Limb (tissue), 2 donors: Measurements from ENCODE around the gene RNF130.
"Not testable (repeated sequence)": the region's sequence is repeated elsewhere in the genome, so short reads cannot be mapped to it uniquely, and the experiment has no call there.

ENCODE experiments used
- DNase-seq, 2 donors: peaks; one replicate each; pipeline ENCODE4 v3.0.0-alpha.2; 2016; ENCODE audit errors: extremely low spot score in 2 of 2

RNF130 gene

DNA sequence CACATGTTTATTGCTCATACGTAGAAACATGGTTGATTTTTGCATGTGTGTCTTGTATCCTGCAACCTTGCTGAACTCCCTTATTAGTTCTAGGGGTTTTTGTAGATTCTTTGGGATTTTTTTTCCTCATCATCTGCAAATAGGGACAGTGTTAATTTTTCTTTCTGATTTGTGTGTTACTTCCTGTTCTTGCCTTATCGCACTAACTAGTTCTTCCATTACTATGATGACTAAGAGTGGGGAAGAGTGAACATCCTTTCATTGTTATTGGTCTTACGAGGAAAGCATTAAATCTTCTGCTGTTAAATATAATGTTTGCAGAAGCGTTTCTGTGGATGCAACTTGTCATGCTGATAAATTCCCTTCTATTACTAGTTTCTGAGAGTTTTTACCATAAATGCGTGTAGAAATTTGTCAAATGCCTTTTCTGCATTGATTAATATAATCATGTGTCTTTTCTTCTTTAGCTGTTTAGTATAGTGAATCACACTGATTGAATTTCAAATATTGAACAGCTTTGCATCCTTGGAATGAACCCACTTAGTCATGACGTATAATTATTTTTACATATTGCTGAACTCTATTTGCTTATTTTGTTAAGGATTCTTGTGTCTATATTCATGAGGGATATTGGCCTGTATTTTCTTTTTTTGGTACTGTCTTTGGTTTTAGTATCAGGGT lies 32.1 kb upstream of the RNF130 start:
- DNase-seq, result no peak

- no peak for DNase-seq
Observed at GRCh38 chr5:180102636-180103035, 31.1 kb upstream of the RNF130 start.

DNA sequence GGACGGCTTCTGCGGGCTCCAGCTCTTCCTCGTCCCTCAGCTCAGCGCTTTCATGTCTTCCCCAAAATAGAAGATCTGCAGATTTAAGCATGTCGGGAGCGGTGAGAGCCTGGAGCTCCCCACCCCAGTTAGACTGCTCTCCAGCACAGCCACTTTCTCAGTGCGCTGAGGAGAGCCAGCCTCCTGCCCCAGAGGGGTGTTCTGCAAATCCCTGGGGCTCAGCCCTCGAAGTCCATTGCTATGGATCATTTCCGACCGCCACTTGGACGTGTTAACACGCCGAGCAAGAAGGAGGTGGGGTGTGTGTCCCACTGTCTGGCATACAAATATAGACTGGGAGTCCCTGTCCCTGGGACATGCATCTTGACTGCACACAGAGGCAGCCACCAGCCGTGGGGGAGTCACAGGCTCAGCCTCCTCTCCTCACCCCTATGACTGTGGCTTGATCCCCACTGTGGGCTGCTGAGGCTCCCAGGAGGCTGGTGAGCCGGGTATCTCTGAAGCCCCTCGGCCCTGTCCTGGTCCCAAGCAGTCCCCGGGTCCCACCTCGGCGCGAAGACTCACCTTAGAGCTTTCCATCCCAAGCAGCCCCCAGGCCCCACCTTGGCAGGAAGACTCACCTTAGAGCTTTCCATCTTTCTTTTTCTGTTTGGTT lies 30.0 kb upstream of the RNF130 start:
- peak in 1 of 2 donors; percentile 11 for DNase-seq

GRCh38 chr5:180100621-180101450 lies 29.3 kb upstream of the RNF130 start:
- DNase-seq, result peak in 1 of 2 donors; percentile 20

GRCh38 chr5:180099733-180100611 lies 28.4 kb upstream of the RNF130 start:
- DNase-seq, result peak in 1 of 2 donors; percentile 18

GRCh38 chr5:180098991-180099732 lies 27.6 kb upstream of the RNF130 start:
- DNase-seq, result peak in 1 of 2 donors; percentile 16

DNA sequence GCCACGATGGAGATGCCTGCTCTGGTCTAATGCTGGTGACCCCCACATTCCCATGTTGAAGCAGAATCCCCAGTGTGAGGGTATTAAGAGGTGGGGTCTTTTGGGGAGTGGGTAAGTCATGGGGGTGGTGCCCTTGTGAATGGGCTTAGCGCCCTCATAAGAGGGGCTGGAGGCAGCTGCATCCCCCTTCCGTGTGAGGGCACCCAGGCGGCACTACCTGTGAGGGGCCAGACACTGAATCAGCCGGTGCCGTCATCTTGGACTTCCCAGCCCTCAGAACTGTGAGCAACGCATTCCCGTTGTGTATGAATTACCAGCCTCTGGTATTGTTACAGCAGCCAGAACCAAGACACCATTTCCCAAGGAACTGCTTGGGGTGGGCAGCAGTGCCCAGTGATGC lies 27.0 kb upstream of the RNF130 start:
- DNase-seq, result no peak

DNA sequence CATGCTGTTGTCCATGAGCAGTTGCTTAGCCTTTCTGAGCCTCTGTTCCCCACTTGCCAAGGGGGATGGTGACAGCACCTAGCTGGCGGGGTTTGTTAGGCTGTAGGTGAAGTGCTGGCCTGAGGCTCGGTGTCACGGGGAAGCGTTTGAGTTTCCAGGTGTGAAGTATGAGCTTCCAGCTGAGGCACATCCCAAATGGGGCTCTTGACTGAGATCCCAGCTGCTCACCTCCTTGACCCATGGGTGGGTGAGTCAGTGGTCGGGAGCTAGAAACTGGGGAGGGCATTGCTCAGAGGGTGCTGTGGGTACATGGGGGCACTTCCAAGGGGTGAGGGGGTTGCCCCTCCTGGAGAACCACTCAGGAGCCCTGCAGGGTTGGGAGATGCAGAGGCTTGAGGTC lies 26.4 kb upstream of the RNF130 start:
- no peak for DNase-seq

- no peak for DNase-seq
Observed at GRCh38 chr5:180097163-180097894, 25.8 kb upstream of the RNF130 start.

DNA sequence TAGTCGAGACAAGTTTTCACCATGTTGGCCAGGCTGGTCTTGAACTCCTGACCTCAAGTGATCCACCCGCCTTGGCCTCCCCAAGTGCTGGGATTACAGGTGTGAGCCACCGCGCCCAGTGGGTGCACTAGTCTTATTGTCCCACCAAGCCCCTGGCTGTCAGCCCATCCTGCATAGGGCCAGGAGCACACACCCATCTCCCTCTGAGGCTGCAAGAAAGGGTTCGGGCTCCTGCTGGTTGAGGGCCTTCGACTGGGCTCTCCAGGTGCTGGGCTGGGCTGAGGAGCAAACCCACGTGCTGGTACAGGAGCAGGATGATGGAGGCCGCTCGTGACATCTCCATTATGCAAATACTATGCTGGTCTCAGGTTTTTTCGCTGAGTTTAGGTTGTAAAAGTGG lies 25.1 kb upstream of the RNF130 start:
- no peak for DNase-seq

DNA sequence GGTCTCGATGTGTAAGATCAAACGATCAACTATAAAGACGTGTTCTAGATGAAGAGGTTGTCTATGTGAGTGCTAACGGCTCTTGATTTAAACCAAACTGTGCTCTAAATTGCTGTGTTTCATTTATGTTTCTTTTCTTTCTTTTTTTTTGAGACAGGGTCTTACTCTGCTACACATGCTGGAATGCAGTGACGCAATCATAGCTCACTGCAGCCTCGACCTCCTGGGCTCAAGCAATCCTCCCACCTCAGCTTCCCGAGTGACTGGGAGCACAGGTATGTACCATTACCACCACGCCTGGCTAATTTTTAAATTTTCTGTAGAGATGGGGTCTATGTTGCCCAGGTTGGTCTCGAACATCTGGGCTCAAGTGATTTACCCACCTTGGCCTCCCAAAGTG lies 24.0 kb upstream of the RNF130 start:
- no peak for DNase-seq

- DNase-seq, result no peak
Observed at GRCh38 chr5:180093651-180094382, 22.3 kb upstream of the RNF130 start.

DNA sequence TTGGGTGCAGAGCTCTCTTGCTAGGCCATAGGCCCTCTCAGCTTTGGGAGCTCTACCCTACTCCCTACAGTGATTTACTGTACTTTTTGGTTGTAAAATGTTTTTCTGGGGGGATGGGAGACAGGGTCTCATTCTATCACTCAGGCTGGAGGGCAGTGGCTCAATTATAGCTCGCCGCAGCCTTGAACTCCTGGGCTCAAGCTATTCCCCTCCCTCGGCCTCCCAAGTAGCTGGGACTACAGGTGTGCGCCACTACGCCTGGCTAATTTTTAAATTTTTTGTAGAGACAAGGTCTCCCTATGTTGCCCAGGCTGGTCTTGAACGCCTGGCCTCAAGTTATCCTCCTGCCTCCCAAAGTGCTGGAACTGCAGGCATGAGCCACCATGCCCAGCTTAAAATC lies 21.7 kb upstream of the RNF130 start:
- DNase-seq, result no peak

DNA sequence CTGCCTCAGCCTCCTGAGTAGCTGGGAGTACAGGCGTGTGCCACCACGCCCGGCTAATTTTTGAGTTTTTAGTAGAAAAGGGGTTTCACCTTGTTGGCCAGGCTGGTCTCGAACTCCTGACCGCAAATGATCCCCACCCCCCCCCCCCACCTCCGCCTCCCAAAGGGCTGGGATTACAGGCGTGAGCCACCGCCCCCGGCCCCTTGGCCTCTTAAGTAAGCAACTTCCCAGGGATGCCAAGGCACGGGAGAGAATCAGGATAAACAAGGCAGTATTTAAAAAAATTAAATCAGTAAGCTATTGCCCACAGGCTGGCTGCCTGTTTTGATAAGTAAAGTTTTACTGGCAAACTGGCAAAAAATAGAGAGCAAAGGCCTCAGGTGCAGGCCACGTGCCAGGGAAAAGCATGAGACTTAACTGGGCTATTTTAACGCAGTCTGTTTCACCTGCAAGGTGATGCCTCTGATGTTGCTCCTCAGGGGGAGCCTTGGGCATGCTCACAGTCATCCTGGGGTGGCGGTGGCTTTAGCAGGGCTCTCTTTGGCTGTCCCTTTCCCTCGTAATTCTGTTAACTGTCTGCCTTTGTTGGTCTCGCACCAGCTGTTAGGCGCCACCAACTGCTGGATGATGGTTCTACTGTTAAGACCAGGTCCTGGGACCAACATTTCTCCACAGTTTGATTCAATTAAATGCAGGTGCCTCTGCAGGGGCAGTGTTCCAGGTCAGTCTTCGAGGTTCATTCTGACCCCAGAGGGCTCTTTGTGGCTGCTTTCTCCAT lies 19.4 kb upstream of the RNF130 start:
- peak; percentile 13 to 51 for DNase-seq

DNA sequence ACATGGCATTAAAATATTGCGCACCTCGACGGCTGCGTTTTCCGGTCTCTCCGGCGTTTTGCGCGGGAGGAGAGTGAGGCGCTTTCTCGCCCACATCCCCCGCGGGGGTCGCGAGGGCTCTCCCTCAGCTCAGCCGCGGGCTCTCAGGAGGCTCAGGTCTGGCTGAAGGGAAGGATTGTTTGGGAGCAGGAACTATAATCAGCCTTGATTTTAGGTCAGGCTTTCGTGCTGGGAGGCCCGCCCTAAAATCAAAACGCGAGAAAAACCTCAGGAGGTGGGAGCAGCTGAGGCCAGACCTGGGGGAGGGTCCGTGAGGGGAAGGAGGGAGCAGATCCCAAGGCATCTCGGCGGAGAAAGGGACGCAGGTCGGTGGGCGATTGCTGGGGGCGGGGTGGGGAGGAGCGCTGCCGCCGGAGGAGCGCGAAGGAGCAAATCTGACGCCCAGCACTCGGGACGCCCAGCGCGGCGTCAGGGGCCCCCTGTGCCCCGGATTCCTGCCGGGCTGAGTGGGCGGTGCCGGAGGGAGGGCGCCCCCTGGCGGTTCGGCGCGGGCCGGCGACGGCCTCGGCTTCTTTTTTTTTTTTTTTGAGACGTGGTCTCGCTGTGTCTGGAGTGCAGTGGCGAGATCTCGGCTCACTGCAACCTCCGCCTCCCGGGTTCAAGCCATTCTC lies 18.7 kb upstream of the RNF130 start:
- DNase-seq, result peak; percentile 79 to 91

GRCh38 chr5:180089628-180090027 lies 18.1 kb upstream of the RNF130 start:
- DNase-seq, result not testable (repeated sequence)

DNA sequence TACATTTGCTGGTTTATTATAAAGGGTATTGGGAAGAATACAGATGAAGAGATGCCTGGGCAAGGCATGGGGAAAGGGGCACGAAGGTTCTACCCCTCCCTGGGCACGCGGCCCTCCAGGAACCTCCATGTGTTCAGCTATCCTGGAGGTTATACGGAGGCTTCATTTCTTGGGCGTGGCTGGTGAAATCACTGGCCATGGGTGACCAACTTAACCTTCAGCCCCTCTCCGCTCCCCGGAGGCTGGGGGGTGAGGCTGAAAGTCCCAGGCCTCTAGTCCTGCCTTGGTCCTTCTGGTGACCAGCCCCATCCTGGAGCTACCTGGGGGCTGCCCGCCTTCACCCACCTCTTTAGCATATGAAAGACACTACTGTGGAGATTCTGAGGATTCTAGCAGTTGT lies 17.0 kb upstream of the RNF130 start:
- DNase-seq, result peak in 1 of 2 donors; percentile 14

- DNase-seq, result no peak
Observed at GRCh38 chr5:180086816-180087399, 15.3 kb upstream of the RNF130 start.
